ENCODE measurements around the gene COBL. TPM values are rescaled to one million over a fixed set of nuclear protein-coding genes. Genes with fewer than 3 reads are reported as not detected.

COBL gene
- total RNA-seq, 1 donor from 2014 or later: not detected

DNA sequence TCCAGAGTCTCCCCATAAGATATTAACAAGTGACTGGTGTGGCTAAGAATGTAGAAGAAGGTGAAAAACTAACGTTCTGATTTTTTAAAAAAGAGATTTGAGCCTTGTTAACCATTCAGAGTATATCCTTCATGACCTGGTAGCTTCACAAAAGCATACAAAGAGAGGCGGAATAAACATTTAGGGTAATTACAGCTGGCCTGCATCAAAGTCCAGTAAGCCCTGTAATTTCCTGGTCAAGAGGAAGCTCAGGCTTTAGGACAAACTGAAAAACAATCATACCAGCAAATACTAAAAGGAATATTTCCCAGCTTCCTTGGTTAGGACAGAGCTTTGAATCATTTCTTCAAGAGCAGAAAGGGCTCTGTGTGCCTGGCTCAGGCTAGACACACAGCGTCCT is 165.2 kb downstream of the COBL start:
- no peak for DNase-seq (ENCODE audit: low read depth, low spot score)

GRCh38 chr7:51150193-51150592 is 166.4 kb downstream of the COBL start:
- no peak for DNase-seq (ENCODE audit: low read depth, low spot score)

- DNase-seq (ENCODE audit: low read depth, low spot score): no peak
Observed at GRCh38 chr7:51148216-51148615, 168.4 kb downstream of the COBL start.

DNA sequence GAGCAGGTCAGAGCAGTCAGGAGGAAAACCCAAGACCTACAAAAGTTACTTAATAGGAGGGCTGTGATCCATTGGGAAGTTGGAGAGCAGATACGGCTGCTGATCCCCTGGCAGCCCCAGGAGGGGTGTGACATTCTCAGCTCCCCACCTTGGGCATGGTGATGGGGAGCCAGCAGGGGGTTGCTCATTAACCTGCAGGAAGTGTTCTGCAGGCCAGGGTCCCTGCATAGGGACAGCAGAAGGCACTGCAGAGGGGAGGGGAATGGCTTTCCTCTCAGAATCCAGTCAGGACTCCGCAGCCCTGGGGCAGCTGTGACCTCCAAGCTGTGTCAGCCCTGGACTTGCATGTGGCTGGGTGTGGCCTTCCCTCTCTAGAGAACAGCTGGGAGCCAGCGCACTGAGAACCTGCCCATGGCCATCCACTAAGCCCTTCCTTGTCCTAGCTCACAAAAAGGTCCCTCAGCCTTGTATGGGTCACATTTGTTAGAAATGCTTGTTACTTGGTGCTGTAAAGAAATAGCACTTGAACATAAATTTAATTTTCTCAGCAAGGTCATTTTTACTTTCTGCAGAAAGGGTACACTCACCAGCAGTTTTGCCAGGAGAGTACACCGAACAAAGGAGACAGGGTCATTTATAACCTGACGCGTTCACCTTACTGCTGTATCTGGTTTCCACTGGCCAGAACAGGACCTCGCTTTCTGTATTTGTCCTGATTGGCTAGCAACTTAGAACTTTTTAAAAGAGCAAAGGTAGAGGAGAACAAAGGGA is 169.6 kb downstream of the COBL start:
- DNase-seq (ENCODE audit: low read depth, low spot score): no peak

DNA sequence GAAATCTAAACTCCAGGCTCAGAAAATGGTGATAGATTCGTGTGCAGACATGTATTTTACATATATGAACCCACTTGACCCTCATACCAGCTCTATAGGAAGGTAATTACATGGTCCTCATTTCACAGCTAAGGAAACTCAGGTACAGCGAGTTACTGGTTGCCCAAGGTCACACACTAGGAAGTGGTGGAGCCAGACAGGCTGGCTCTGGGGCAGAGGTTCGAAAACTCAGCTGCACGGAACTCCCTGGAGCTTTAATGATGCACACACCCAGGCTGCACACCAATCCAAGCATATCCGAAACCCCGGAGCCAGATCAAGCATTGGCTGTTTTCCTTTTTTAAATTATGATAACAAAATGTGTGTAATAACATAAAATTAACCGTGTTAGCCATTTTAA is 172.4 kb downstream of the COBL start:
- DNase-seq (ENCODE audit: low read depth, low spot score): no peak

- no peak for DNase-seq (ENCODE audit: low read depth, low spot score)
Observed at GRCh38 chr7:51142741-51143385, 173.7 kb downstream of the COBL start.

GRCh38 chr7:51141451-51142003 is 175.1 kb downstream of the COBL start:
- no peak for DNase-seq (ENCODE audit: low read depth, low spot score)

DNA sequence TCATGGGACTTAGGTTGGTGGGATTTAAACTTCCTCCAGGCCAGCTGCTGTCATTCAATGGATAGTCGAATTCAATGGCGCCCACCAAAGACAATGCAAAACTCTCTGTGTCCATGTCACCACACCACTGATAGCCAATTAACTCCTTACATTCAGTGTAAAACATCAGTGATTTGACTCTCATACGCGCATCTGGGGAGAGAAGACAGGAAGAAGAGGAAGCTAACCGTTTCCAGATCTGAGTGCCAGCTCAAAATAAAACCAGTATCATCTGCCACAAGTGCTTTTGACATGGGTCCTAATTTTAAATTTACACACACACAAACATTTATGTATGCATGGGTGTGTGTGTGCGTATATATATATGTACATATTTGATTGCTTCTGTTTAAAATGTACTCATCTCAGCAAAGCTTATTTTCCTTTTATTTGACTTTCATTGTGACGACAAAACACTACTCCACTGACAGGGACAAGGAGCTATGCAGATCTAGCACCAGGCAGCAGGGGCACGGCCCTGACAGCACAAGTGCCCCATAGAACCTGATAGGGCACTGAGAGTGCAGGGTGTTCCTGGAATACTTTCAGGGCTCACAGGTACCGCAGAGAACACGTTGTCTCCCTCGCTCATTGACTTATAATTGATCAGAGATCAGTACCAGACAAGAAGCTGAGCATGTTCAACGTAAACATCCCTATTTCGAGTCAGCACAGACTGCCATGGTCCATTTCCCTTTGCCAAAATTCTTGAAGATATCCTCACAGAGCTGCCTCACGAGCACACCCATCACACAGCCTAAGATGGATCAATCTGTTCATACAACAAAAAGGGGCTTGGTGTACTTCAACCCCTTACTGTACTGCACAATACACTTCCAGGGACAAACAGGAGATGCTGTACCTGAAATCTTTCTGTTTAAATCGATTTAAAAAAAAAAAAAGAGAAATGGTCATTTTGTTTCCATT is 176.1 kb downstream of the COBL start:
- no peak for DNase-seq (ENCODE audit: low read depth, low spot score)

DNA sequence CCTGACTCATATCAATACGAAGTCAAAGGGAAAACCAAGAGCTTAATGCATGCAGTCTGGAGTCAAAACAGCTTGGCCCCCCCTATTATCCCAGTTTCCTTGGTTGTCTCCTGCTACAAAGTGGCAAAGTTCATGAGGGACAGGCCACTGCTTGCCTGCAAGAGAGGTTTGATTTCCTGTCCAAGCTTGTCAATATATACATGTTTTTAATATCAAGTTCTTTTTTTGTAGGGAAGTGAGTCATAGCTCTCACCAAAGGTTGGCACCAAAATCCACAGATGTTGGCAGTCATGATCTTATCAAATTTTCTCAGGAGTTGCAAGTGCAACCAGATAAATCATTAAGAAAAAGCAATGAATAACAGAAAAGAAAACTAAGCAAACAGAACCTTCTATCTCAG is 176.8 kb downstream of the COBL start:
- DNase-seq (ENCODE audit: low read depth, low spot score): peak; percentile 90

GRCh38 chr7:51138123-51139085 is 178.2 kb downstream of the COBL start:
- DNase-seq (ENCODE audit: low read depth, low spot score): no peak

- DNase-seq (ENCODE audit: low read depth, low spot score): no peak
Observed at GRCh38 chr7:51135576-51135975, 181.0 kb downstream of the COBL start.

DNA sequence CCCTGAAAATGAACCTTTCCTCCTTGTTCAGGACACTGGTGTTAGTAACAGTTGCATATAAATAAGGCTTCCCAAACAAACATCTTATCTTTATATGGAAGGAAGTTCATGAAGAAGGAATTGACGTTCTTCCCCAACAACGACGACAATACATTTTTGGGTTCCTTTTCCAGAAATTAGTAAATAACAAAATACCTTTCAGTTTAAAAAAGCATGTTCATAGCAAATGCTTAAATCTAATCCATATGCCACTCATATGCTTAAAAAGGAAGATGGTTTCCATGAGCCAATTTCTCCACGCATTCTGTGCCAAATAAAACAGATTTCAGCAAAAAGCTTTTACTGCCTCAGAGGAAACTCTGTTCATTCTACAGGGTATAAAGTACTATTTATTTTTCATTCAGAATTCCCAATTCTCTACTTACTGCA is 182.6 kb downstream of the COBL start:
- DNase-seq (ENCODE audit: low read depth, low spot score): peak; percentile 73

DNA sequence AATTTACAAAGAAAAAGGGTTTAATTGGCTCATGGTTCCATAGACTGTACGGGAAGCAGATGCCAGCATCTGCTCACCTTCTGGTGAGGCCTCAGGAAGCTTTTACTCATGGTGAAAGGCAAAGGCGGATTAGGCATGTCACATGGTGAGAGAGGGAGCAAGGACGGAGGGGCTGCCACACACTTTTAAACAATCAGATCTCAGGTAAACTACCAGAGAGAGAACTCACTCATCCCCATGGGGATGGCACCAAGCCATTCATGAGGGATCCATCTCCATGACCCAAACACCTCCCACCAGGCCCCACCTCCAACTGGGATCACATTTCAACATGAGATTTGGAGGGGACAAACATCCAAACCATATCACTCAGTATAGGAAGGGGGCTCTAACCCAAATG is 183.9 kb downstream of the COBL start:
- no peak for DNase-seq (ENCODE audit: low read depth, low spot score)

DNA sequence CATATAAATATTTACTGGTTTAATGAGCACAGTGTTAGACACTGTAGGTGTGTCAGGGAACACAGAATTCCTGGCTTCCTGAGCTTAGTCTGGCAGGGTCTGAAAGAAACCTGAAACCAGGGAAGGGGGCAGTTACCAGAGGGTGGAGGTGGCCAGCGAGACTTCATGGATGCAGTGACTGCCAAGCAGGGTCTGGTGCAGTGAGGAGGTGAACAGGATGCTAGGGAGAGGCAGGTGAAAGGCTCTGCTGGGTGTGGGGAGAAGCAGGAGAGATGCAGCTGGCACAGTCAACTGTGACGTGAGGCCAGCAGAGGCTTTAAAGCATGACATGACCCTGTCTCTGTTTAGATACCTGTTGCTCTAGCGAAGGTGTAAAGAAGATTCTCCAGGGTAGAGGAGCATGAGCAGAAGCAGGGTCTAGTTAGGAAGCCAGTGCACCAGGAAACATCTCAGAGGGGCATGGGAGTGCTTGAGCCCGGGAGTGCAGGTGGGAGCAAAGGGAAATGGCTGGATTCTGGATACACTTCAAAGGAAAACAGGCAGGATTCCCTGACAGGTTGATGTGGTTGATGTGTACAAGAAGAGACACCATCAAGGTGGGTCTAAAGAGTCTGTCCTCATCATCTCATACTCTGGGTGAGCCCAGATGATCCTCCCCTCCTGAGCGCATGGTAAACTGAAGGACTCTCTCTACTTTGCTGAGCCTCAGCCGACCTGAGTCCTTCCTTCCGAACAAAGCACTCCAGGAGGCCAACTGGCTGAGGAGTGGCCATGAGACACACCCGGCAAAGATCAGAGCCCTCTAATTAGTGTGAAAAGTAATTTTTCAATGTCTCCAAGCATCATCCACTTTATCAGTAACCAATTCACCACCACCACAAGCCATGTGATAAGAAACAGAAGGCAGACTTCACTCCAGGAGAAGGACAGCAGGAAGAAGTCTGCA is 186.8 kb downstream of the COBL start:
- DNase-seq (ENCODE audit: low read depth, low spot score): no peak

DNA sequence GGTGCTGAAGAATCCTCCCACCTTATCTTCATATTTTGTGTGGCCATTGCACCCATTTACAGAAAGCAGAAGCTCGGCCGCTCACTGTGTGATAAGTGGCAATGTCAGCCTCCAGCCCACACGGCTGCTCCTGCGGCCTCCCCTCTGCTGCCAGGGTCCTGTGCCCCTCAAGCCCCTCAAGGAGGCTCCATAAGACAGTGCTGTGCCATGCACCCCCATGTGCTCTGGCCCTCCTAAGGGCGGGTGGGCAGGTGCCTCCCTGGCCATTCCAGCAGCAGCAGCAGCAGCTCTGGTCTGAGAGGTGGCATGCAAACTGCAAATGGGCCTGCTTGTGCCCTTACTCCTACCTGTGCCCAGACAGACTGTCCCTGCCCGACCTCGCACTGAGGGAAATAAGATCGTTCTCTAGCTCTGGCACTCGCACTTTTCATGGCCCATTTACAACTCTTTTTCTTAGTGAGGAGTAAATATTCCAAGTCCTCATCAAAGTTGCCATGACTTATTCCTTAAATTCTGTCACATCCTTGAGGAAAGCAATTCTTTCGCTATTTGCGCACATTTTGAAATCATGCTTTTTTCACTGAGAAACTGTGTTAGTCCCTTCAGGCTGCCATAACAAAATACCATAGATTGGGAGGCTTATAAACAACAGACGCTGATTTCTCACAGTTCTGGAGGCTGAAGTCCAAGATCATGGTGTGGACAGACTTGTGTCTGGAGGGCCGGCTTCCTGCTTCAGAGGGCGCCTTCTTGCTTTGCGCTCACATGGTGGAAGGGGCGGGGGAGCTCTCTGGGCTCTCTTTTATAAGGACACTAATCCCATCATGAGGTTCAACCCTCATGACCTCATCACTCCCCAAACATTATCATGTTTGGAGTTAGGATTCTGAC is 187.8 kb downstream of the COBL start:
- DNase-seq (ENCODE audit: low read depth, low spot score): no peak

- DNase-seq (ENCODE audit: low read depth, low spot score): no peak
Observed at GRCh38 chr7:51127618-51127904, 189.0 kb downstream of the COBL start.

GRCh38 chr7:51126813-51127617 is 189.6 kb downstream of the COBL start:
- no peak for DNase-seq (ENCODE audit: low read depth, low spot score)

GRCh38 chr7:51126324-51126723 is 190.3 kb downstream of the COBL start:
- no peak for DNase-seq (ENCODE audit: low read depth, low spot score)

Measured in pulmonary artery endothelial cell (primary cell).